Activated T-helper 1 cell treated with anti-CD3 and anti-CD28 coated beads, Interleukin-12 subunit alpha, Interleukin-12 subunit beta, Interleukin-2, Interleukin-4 antibody, amounts not matched to agents 30 ng/mL and 10 ng/mL and 1 ng/mL, durations not matched to agents 14 hours and 24 hours and 36 hours (primary cell): ENCODE results near the gene SPTB. TPM values are rescaled to one million over a fixed set of nuclear protein-coding genes. Genes with fewer than 3 reads are reported as not detected.

ENCODE experiments used
- DNase-seq: peaks from one replicate; pipeline ENCODE4 v3.0.0; 2021; ENCODE audit warnings: low spot score
- H3K27ac Mint-ChIP-seq: one replicate; pipeline ENCODE4 v1.8.0; 2021; ENCODE audit warnings: mild to moderate bottlenecking, mixed read lengths
- H3K27me3 Mint-ChIP-seq: one replicate; pipeline ENCODE4 v1.8.0; 2022; ENCODE audit warnings: mild to moderate bottlenecking, moderate library complexity, mixed read lengths; ENCODE audit not compliant: insufficient read depth
- H3K36me3 Mint-ChIP-seq: one replicate; pipeline ENCODE4 v1.8.0; 2021; ENCODE audit warnings: low read depth, mixed read lengths
- H3K4me1 Mint-ChIP-seq: one replicate; pipeline ENCODE4 v1.8.0; 2021; ENCODE audit warnings: low read depth, mixed read lengths
- H3K4me3 Mint-ChIP-seq: one replicate; pipeline ENCODE4 v1.8.0; 2021; ENCODE audit warnings: mild to moderate bottlenecking, moderate library complexity, mixed read lengths
- H3K9me3 Mint-ChIP-seq: one replicate; pipeline ENCODE4 v1.8.0; 2021; ENCODE audit warnings: mixed read lengths
- intact Hi-C: fragments of 100-400 bp; cut with micrococcal nuclease; formaldehyde crosslinking; loops from one replicate; pipeline ENCODE4 v1.15.1; 2024
- total RNA-seq: library from RNA; stranded (reverse); gene quantifications from 2 replicates; pipeline ENCODE4 v1.2.3, GENCODE V29; 2022

SPTB gene
- total RNA-seq: not detected in 2 replicates

- H3K36me3 Mint-ChIP-seq: no peaks in the 10 kb centered on the region
- peak within 1 kb of the TSS; percentile 79 for H3K4me3 Mint-ChIP-seq
- intact Hi-C loops: loop anchor here (1.0 to 10.0 kb wide), 2 partner anchors 35 to 335 kb away; partner anchors contain the start of genes CHURC1, HSPA2 and PPP1R36
- DNase-seq: peak; percentile 22
- no peaks in the 10 kb centered on the region for H3K4me1 Mint-ChIP-seq
- H3K9me3 Mint-ChIP-seq: no peaks in the 10 kb centered on the region
- no peak within 1 kb of the TSS for H3K27ac Mint-ChIP-seq
- H3K27me3 Mint-ChIP-seq: peaks cover 72% of the 10 kb centered on the region
Observed at GRCh38 chr14:64879635-64880220, at the start of gene SPTB. Gene SPTB (minus strand): TSS chr14:64879907. CDS start chr14:64823094, 56,813 bp downstream.

- peaks cover 31% of the 10 kb centered on the region for H3K36me3 Mint-ChIP-seq
Observed at GRCh38 chr14:64929014-64929359, 49.3 kb upstream of the SPTB start.

GRCh38 chr14:64928239-64929013 lies 48.7 kb upstream of the SPTB start:
- H3K4me1 Mint-ChIP-seq: peaks cover 25% of the 10 kb centered on the region
- H3K4me3 Mint-ChIP-seq: no peak overlapping the region
- H3K27ac Mint-ChIP-seq: no peak overlapping the region
- H3K36me3 Mint-ChIP-seq: peaks cover 31% of the 10 kb centered on the region
- H3K27me3 Mint-ChIP-seq: no peaks in the 10 kb centered on the region
- no peak for DNase-seq
- no peaks in the 10 kb centered on the region for H3K9me3 Mint-ChIP-seq
- intact Hi-C loops: loop anchor here (1.0 to 5.0 kb wide), 5 partner anchors 14 to 174 kb away; partner anchors contain the start of genes CHURC1, FNTB, MAX and RAB15

More at GRCh38 chr14:64929014-64929359, 49.3 kb upstream of the SPTB start:
- no peaks in the 10 kb centered on the region for H3K27me3 Mint-ChIP-seq
- H3K4me1 Mint-ChIP-seq: peaks cover 21% of the 10 kb centered on the region
- no peak overlapping the region for H3K27ac Mint-ChIP-seq
- intact Hi-C loops: loop anchor here (1.0 to 5.0 kb wide), 4 partner anchors 15 to 173 kb away; partner anchors contain the start of genes FNTB, MAX and RAB15
- H3K4me3 Mint-ChIP-seq: no peak overlapping the region
- H3K9me3 Mint-ChIP-seq: no peaks in the 10 kb centered on the region
- DNase-seq: peak; percentile 6

- H3K9me3 Mint-ChIP-seq: no peaks in the 10 kb centered on the region
- intact Hi-C loops: loop anchor here (5.0 kb wide), 3 partner anchors 45 to 175 kb away; partner anchors contain the start of genes FNTB, MAX and RAB15
- no peaks in the 10 kb centered on the region for H3K27me3 Mint-ChIP-seq
- H3K4me1 Mint-ChIP-seq: peaks cover 25% of the 10 kb centered on the region
- H3K4me3 Mint-ChIP-seq: no peak overlapping the region
- H3K27ac Mint-ChIP-seq: no peak overlapping the region
- peaks cover 29% of the 10 kb centered on the region for H3K36me3 Mint-ChIP-seq
- DNase-seq: no peak
Observed at GRCh38 chr14:64927031-64927430, 47.3 kb upstream of the SPTB start.

GRCh38 chr14:64926398-64926995 lies 46.8 kb upstream of the SPTB start:
- Mint-ChIP-seq H3K9me3 (no peaks in the 10 kb centered on the region), H3K4me3 (no peak overlapping the region), H3K27ac (peak overlapping the region; percentile 70), H3K36me3 (peaks cover 27% of the 10 kb centered on the region), H3K27me3 (no peaks in the 10 kb centered on the region), H3K4me1 (peaks cover 29% of the 10 kb centered on the region)
- intact Hi-C loops: loop anchor here (5.0 kb wide), 3 partner anchors 46 to 176 kb away; partner anchors contain the start of genes FNTB, MAX and RAB15
- no peak for DNase-seq

- Mint-ChIP-seq H3K4me3 (no peak overlapping the region), H3K36me3 (peaks cover 25% of the 10 kb centered on the region), H3K27me3 (no peaks in the 10 kb centered on the region), H3K27ac (no peak overlapping the region), H3K4me1 (peaks cover 47% of the 10 kb centered on the region), H3K9me3 (no peaks in the 10 kb centered on the region)
- intact Hi-C loops: no loop called here
- DNase-seq: no peak
Observed at GRCh38 chr14:64923015-64923414, 43.3 kb upstream of the SPTB start.

GRCh38 chr14:64920465-64920864 lies 40.8 kb upstream of the SPTB start:
- Mint-ChIP-seq H3K4me3 (no peak overlapping the region), H3K27ac (no peak overlapping the region), H3K4me1 (peaks cover 49% of the 10 kb centered on the region), H3K27me3 (no peaks in the 10 kb centered on the region), H3K36me3 (peaks cover 25% of the 10 kb centered on the region), H3K9me3 (no peaks in the 10 kb centered on the region)
- DNase-seq: no peak
- intact Hi-C loops: no loop called here

- H3K27me3 Mint-ChIP-seq: no peaks in the 10 kb centered on the region
- intact Hi-C loops: no loop called here
- no peak for DNase-seq
- H3K4me3 Mint-ChIP-seq: no peak overlapping the region
- H3K4me1 Mint-ChIP-seq: peaks cover 55% of the 10 kb centered on the region
- H3K36me3 Mint-ChIP-seq: peaks cover 30% of the 10 kb centered on the region
- no peak overlapping the region for H3K27ac Mint-ChIP-seq
- H3K9me3 Mint-ChIP-seq: no peaks in the 10 kb centered on the region
Observed at GRCh38 chr14:64919618-64920017, 39.9 kb upstream of the SPTB start.

GRCh38 chr14:64919215-64919614 lies 39.5 kb upstream of the SPTB start:
- Mint-ChIP-seq H3K27ac (no peak overlapping the region), H3K9me3 (no peaks in the 10 kb centered on the region), H3K27me3 (no peaks in the 10 kb centered on the region), H3K4me3 (no peak overlapping the region), H3K4me1 (peaks cover 54% of the 10 kb centered on the region), H3K36me3 (peaks cover 27% of the 10 kb centered on the region)
- no peak for DNase-seq
- intact Hi-C loops: no loop called here

- no peak overlapping the region for H3K27ac Mint-ChIP-seq
- no peaks in the 10 kb centered on the region for H3K27me3 Mint-ChIP-seq
- DNase-seq: no peak
- peaks cover 55% of the 10 kb centered on the region for H3K4me1 Mint-ChIP-seq
- peaks cover 5% of the 10 kb centered on the region for H3K9me3 Mint-ChIP-seq
- no peak overlapping the region for H3K4me3 Mint-ChIP-seq
- H3K36me3 Mint-ChIP-seq: peaks cover 21% of the 10 kb centered on the region
- intact Hi-C loops: no loop called here
Observed at GRCh38 chr14:64918216-64918615, 38.5 kb upstream of the SPTB start.

- peak overlapping the region; percentile 88 for H3K4me3 Mint-ChIP-seq
- H3K27ac Mint-ChIP-seq: no peak overlapping the region
- intact Hi-C loops: no loop called here
- H3K4me1 Mint-ChIP-seq: peaks cover 57% of the 10 kb centered on the region
- DNase-seq: no peak
- H3K36me3 Mint-ChIP-seq: peaks cover 21% of the 10 kb centered on the region
- peaks cover 5% of the 10 kb centered on the region for H3K9me3 Mint-ChIP-seq
- no peaks in the 10 kb centered on the region for H3K27me3 Mint-ChIP-seq
Observed at GRCh38 chr14:64915797-64916196, 36.1 kb upstream of the SPTB start.

- H3K9me3 Mint-ChIP-seq: peaks cover 5% of the 10 kb centered on the region
- H3K4me1 Mint-ChIP-seq: peaks cover 51% of the 10 kb centered on the region
- peaks cover 21% of the 10 kb centered on the region for H3K36me3 Mint-ChIP-seq
- intact Hi-C loops: no loop called here
- H3K27ac Mint-ChIP-seq: peak overlapping the region; percentile 94
- H3K27me3 Mint-ChIP-seq: no peaks in the 10 kb centered on the region
- H3K4me3 Mint-ChIP-seq: peak overlapping the region; percentile 88
- no peak for DNase-seq
Observed at GRCh38 chr14:64915029-64915424, 35.3 kb upstream of the SPTB start.
